ENCODE results near the gene PDE1A. TPM values are rescaled to one million over a fixed set of nuclear protein-coding genes. Genes with fewer than 3 reads are reported as not detected.
A peak's percentile ranks its signal among the peaks of the same experiment; 100 is the strongest.

The PDE1A gene
- polyA plus RNA-seq, 2 of the 4 experiments (the other 2 are of a cell fraction): 0.28 to 3.2 TPM

GRCh38 chr2:182426082-182426917 lies 536 bp downstream of the PDE1A start:
- Histone ChIP-seq H3K4me3 (no peak overlapping the region), H3K4me1 (peaks cover 12% of the 10 kb centered on the region; the same call in 2 of the 3 replicates), H3K9me3 (no peaks in the 10 kb centered on the region), H3K27ac (peak overlapping the region; percentile 40 to 54; a peak in 3 of 6 replicates), H3K4me2 (peak overlapping the region; percentile 65)
- FAIRE-seq: no peak
- CTCF ChIA-PET: no interaction called here
- DNase-seq (ENCODE audit: low read depth in 1 of 2, low spot score in 1 of 2): no peak
- POLR2A ChIA-PET: no interaction called here
- ATAC-seq: peak; percentile 66 to 73
- 22% methylated on average over 8 of the region's 8 CpGs for WGBS (ENCODE audit: missing lambda C conversion rate)
- TF ChIP-seq CEBPB (IDR thresholded peaks at IDR 0.05) (peak in 1 of 2 experiments; percentile 27; a peak in 1 of 4 replicates), RCOR1 (IDR thresholded peaks at IDR 0.05; ENCODE audit: low read depth, low read length) (no peak)

GRCh38 chr2:182422864-182423263 lies 4.0 kb downstream of the PDE1A start:
- no peaks in the 10 kb centered on the region for H3K9me3 ChIP-seq
- no peak for FAIRE-seq
- H3K27ac ChIP-seq: no peak overlapping the region
- TF ChIP-seq RAD21 (conservative IDR thresholded peaks at IDR 0.05 in 1 of 2, IDR thresholded peaks at IDR 0.05 in 1 of 2): no peak
- TF ChIP-seq TP53 (CRISPR knock-in tag; IDR thresholded peaks at IDR 0.05): no peak
- TF ChIP-seq MYC (IDR thresholded peaks at IDR 0.05; ENCODE audit: borderline replicate concordance, low read length): no peak
- ATAC-seq: no peak
- peaks cover 12% of the 10 kb centered on the region; the same call in 2 of the 3 replicates for H3K4me1 ChIP-seq
- no peak overlapping the region for H3K4me2 ChIP-seq
- WGBS (ENCODE audit: missing lambda C conversion rate): 58% methylated on average over 3 of the region's 3 CpGs
- DNase-seq (ENCODE audit: low read depth in 1 of 2, low spot score in 1 of 2): no peak
- POLR2A ChIA-PET: no interaction called here
- no peak overlapping the region for H3K4me3 ChIP-seq
- CTCF ChIA-PET: no interaction called here

- Histone ChIP-seq H3K9me3 (no peaks in the 10 kb centered on the region), H3K27ac (no peak overlapping the region), H3K4me3 (no peak overlapping the region), H3K4me1 (no peaks in the 10 kb centered on the region), H3K4me2 (no peak overlapping the region)
- DNase-seq (ENCODE audit: low read depth in 1 of 2, low spot score in 1 of 2) (no peak), FAIRE-seq (no peak), ATAC-seq (no peak)
- no peak for TF ChIP-seq EP300 (IDR thresholded peaks at IDR 0.05)
- no peak for TF ChIP-seq HOXB5 (CRISPR knock-in tag; IDR thresholded peaks at IDR 0.05)
- no peak for TF ChIP-seq ESRRA (IDR thresholded peaks at IDR 0.05; ENCODE audit: borderline replicate concordance, low read length)
- no peak for TF ChIP-seq KDM1A (IDR thresholded peaks at IDR 0.05; ENCODE audit: low read depth)
- TF ChIP-seq FOSB (CRISPR knock-in tag; IDR thresholded peaks at IDR 0.05): no peak
- no peak for TF ChIP-seq PHF8 (IDR thresholded peaks at IDR 0.05; ENCODE audit: borderline replicate concordance, low read depth)
- no peak for TF ChIP-seq FOXS1 (CRISPR knock-in tag; IDR thresholded peaks at IDR 0.05)
- no peak for TF ChIP-seq SMC3 (IDR thresholded peaks at IDR 0.05)
- TF ChIP-seq MYC (IDR thresholded peaks at IDR 0.05; ENCODE audit: borderline replicate concordance, low read length): no peak
- TF ChIP-seq E2F6 (IDR thresholded peaks at IDR 0.05; ENCODE audit: borderline replicate concordance, low read depth): no peak
- TF ChIP-seq ZSCAN20 (CRISPR knock-in tag; IDR thresholded peaks at IDR 0.05): no peak
- CTCF ChIA-PET: no interaction called here
- POLR2A ChIA-PET: no interaction called here
- 62% methylated on average over 5 of the region's 5 CpGs for WGBS (ENCODE audit: missing lambda C conversion rate)
These were observed 6.2 kb downstream of the PDE1A start for GRCh38 chr2:182420669-182421068.

GRCh38 chr2:182416861-182417260 lies 10.0 kb downstream of the PDE1A start:
- ATAC-seq: no peak
- no peak for FAIRE-seq
- Histone ChIP-seq H3K4me1 (no peaks in the 10 kb centered on the region), H3K4me2 (no peak overlapping the region), H3K27ac (no peak overlapping the region), H3K9me3 (no peaks in the 10 kb centered on the region), H3K4me3 (no peak overlapping the region)
- CTCF ChIA-PET: no interaction called here
- 82% methylated on average over 5 of the region's 5 CpGs for whole genome bisulfite sequencing (ENCODE audit: missing lambda C conversion rate)
- DNase-seq (ENCODE audit: low read depth in 1 of 2, low spot score in 1 of 2): no peak
- TF ChIP-seq CHD4 (IDR thresholded peaks at IDR 0.05; ENCODE audit: borderline replicate concordance) (no peak), JUN (IDR thresholded peaks at IDR 0.05) (no peak), HOXB13 (CRISPR knock-in tag; IDR thresholded peaks at IDR 0.05; ENCODE audit: low read depth) (no peak), HDAC2 (IDR thresholded peaks at IDR 0.05) (no peak), RCOR1 (IDR thresholded peaks at IDR 0.05; ENCODE audit: low read depth, low read length) (no peak), HES2 (IDR thresholded peaks at IDR 0.05) (no peak), RARB (CRISPR knock-in tag; IDR thresholded peaks at IDR 0.05) (no peak), KDM5A (IDR thresholded peaks at IDR 0.05) (no peak), ZSCAN20 (CRISPR knock-in tag; IDR thresholded peaks at IDR 0.05) (no peak), FOXS1 (CRISPR knock-in tag; IDR thresholded peaks at IDR 0.05) (no peak), MAX (IDR thresholded peaks at IDR 0.05) (no peak)
- POLR2A ChIA-PET: no interaction called here

All from A549 (cell line).